GM12873 (cell line): ENCODE data around the gene KIAA0040.

Experiments
- TF ChIP-seq, protein P1 (sequence below): IDR thresholded peaks from 2 replicates; pipeline ENCODE4 v1.5.1; 2012; ENCODE audit warnings: low read depth, mild to moderate bottlenecking, moderate library complexity, low read length, control low read depth; ENCODE audit not compliant: insufficient read depth; ENCODE audit errors: missing control alignments

KIAA0040 gene

GRCh38 chr1:175128523-175128922 lies 64.1 kb downstream of the KIAA0040 start:
- TF ChIP-seq, protein P1, sequence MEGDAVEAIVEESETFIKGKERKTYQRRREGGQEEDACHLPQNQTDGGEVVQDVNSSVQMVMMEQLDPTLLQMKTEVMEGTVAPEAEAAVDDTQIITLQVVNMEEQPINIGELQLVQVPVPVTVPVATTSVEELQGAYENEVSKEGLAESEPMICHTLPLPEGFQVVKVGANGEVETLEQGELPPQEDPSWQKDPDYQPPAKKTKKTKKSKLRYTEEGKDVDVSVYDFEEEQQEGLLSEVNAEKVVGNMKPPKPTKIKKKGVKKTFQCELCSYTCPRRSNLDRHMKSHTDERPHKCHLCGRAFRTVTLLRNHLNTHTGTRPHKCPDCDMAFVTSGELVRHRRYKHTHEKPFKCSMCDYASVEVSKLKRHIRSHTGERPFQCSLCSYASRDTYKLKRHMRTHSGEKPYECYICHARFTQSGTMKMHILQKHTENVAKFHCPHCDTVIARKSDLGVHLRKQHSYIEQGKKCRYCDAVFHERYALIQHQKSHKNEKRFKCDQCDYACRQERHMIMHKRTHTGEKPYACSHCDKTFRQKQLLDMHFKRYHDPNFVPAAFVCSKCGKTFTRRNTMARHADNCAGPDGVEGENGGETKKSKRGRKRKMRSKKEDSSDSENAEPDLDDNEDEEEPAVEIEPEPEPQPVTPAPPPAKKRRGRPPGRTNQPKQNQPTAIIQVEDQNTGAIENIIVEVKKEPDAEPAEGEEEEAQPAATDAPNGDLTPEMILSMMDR, result no peak

DNA sequence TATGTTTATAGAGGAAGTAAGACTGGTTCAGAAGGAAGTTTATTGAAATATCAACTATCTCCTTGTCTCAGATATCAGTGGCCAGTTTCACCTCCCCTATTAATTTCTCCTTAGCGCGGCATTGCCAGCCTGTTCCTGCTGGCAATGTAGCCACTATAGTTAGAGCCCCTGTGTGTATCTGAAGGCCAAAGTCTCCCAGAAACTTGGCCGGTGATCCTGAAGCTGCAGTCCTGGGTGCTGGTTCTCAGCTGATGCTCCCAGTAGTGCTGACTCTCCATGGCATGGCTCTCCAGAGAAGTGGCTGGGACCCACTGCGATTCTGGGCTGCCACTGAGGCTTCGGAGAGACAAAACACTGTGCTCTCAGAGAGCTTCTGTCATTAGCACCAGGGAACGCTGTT lies 65.0 kb downstream of the KIAA0040 start:
- TF ChIP-seq, protein P1, result no peak

DNA sequence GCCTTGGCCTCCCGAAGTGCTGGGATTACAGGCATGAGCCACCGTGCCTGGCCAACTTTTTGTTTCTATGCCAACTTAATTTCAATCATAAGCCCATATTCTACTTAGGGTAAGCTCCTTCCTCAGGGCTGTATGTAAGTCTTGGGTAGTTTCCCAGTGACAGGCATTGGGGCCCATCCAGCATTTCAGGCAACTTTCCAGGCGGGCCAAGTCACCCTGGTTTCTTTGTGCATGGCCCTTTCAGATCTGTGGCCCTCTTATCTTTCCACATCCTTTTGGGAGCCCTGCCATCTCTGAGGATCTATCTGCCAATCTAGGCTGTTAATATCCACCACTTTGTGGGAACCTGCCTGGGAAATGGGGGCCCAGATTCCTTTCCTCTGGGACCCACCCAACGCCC lies 66.2 kb downstream of the KIAA0040 start:
- TF ChIP-seq, protein P1, result no peak

GRCh38 chr1:175124861-175125260 lies 67.7 kb downstream of the KIAA0040 start:
- TF ChIP-seq, protein P1, result no peak

GRCh38 chr1:175120511-175120910 lies 72.1 kb downstream of the KIAA0040 start:
- TF ChIP-seq, protein P1, result no peak

- TF ChIP-seq, protein P1, result no peak
Measured at GRCh38 chr1:175118375-175119367, 73.9 kb downstream of the KIAA0040 start.

DNA sequence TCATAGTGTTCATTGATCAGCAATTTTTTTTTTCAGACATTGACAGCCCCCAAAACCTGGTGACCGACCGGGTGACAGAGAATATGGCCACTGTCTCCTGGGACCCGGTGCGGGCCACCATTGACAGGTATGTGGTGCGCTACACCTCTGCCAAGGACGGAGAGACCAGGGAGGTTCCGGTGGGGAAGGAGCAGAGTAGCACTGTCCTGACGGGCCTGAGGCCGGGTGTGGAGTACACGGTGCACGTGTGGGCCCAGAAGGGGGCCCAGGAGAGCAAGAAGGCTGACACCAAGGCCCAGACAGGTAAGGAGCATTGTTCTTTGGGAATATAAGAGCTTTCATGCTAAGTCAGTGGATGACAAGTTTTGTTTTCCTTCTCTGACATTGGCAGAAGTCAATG lies 75.7 kb downstream of the KIAA0040 start:
- TF ChIP-seq, protein P1, result no peak
